NCI-H1105 (cell line): ENCODE results near the gene SFMBT1.
"Not testable (repeated sequence)": the region's sequence is repeated elsewhere in the genome, so short reads cannot be mapped to it uniquely, and the experiment has no call there.

Experiments
- DNase-seq: peaks from one replicate; lab custom pipeline; 2025; lab: John Stamatoyannopoulos, UW

The SFMBT1 gene

GRCh38 chr3:53072653-53073552 lies 27.0 kb upstream of the SFMBT1 start:
- DNase-seq, result peak; percentile 61

- DNase-seq, result no peak
These were observed 26.1 kb upstream of the SFMBT1 start for GRCh38 chr3:53071882-53072431.

GRCh38 chr3:53069422-53070068 lies 23.7 kb upstream of the SFMBT1 start:
- no peak for DNase-seq

GRCh38 chr3:53068176-53068575 lies 22.3 kb upstream of the SFMBT1 start:
- DNase-seq, result no peak

- DNase-seq, result no peak
These were observed 21.7 kb upstream of the SFMBT1 start for GRCh38 chr3:53067567-53067966.

- peak; percentile 79 for DNase-seq
These were observed 20.1 kb upstream of the SFMBT1 start for GRCh38 chr3:53065841-53066480.

GRCh38 chr3:53062905-53063304 lies 17.0 kb upstream of the SFMBT1 start:
- no peak for DNase-seq

- no peak for DNase-seq
These were observed 10.6 kb upstream of the SFMBT1 start for GRCh38 chr3:53056442-53056841.

GRCh38 chr3:53054233-53054632 lies 8.4 kb upstream of the SFMBT1 start:
- DNase-seq, result not testable (repeated sequence)

- DNase-seq, result no peak
These were observed 6.1 kb upstream of the SFMBT1 start for GRCh38 chr3:53051929-53052328.

- DNase-seq, result no peak
These were observed 4.1 kb upstream of the SFMBT1 start for GRCh38 chr3:53049987-53050386.

- DNase-seq, result no peak
These were observed 598 bp upstream of the SFMBT1 start for GRCh38 chr3:53046171-53047170.

- peak; percentile 4 for DNase-seq
These were observed 959 bp downstream of the SFMBT1 start for GRCh38 chr3:53044711-53045517.

- DNase-seq, result no peak
These were observed 1.5 kb downstream of the SFMBT1 start for GRCh38 chr3:53044371-53044710.

- no peak for DNase-seq
These were observed 2.1 kb downstream of the SFMBT1 start for GRCh38 chr3:53043738-53044137.

- DNase-seq, result no peak
These were observed 3.2 kb downstream of the SFMBT1 start for GRCh38 chr3:53042651-53043050.

- DNase-seq, result no peak
These were observed 5.5 kb downstream of the SFMBT1 start for GRCh38 chr3:53040351-53040820.

- DNase-seq, result no peak
These were observed 6.5 kb downstream of the SFMBT1 start for GRCh38 chr3:53039376-53039752.

- DNase-seq, result no peak
These were observed 7.0 kb downstream of the SFMBT1 start for GRCh38 chr3:53038679-53039375.
